Keratinocyte (primary cell): ENCODE data around the gene P4HB.

Source experiments
- CTCF ChIP-seq, 3 experiments: IDR thresholded peaks in 1 of 3; conservative IDR thresholded peaks in 1 of 3; optimal IDR thresholded peaks in 1 of 3; 2 replicates in 2 of 3; 3 replicates in 1 of 3; pipeline versions ENCODE3 to v1.5.1; 2011; ENCODE audit warnings: low read length in 3 of 3, mild to moderate bottlenecking in 3 of 3, moderate library complexity in 2 of 3, control low read depth in 1 of 3, inconsistent platforms in 1 of 3; ENCODE audit not compliant: insufficient read depth in 2 of 3; ENCODE audit errors: extremely low read depth in 1 of 3
- EZH2 ChIP-seq: IDR thresholded peaks from one replicate; pipeline ENCODE4 v1.6.1; 2012; ENCODE audit warnings: inconsistent platforms, mild to moderate bottlenecking, low read length, moderate library complexity

- no peak for TF ChIP-seq CTCF (optimal IDR thresholded peaks at IDR 0.05 in 1 of 3, IDR thresholded peaks at IDR 0.05 in 1 of 3, conservative IDR thresholded peaks at IDR 0.05 in 1 of 3; ENCODE audit: extremely low read depth in 1 of 3, insufficient read depth in 2 of 3, low read length in 3 of 3)
- no peak for TF ChIP-seq EZH2
Observed at GRCh38 chr17:81833921-81834830, 26.2 kb downstream of the P4HB start.
